ENCODE data around the gene TOP2B.

The TOP2B gene

GRCh38 chr3:25618028-25618427 lies 46.7 kb downstream of the TOP2B start:
- DNase-seq, result no peak

DNA sequence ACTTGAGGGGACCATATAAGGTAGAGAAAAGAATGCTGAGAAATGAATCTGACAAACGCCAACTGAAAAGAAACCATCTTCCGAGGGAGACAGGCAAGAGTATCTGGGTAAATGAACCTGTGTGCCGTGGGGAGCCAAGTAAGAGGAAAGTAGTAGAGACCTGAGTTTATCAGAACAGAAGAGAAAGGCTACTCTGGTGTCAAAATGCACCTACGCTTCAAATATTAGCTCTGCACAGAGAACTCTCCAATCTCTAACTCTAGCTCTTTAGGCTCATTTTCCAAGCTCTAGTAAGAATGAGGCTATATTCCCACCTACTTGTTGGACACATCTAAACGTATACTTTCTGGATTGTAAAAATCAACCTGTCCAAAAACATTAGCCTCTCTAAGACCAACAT lies 53.5 kb downstream of the TOP2B start:
- no peak for DNase-seq

- no peak for DNase-seq
Measured at GRCh38 chr3:25610779-25611178, 53.9 kb downstream of the TOP2B start.

DNA sequence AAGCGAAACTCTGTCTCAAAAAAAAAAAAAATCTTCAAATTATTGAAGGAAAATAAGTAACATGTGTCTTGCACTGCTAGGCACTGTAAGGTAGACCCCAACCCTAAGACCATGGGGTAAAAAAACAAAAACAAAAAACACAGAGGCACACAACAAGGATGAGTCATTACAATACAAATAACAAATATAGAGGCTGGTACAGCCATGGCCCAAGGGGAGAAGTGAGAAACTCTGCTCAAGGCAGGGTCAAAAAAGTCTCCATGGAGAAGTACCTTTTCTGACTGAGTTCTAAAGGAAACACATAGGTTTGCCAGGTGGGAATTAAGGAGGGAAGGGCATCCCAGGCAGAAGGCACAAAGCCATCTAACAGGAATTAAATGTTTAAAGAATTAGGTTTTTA lies 54.5 kb downstream of the TOP2B start:
- no peak for DNase-seq

- DNase-seq, result no peak
Measured at GRCh38 chr3:25604107-25604805, 60.5 kb downstream of the TOP2B start.

DNA sequence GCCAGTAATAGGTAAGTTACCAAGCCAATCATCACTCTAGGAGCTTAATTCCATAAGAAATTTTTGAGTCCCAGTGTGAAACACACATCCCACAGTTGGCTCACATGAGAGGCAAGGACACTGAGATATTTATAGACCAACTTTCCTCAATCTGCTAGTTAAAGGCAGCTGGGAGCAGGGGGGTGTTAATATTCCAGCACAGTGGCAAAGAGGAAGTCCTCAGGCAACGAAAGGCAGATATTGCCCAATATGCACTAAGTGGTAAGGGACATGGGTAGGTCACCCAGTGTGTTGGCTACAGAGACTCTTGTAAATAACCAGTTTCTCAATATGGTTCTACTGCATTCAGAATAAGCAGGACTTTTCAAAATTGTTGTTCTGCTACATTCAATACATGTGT lies 61.0 kb downstream of the TOP2B start:
- DNase-seq, result no peak

DNA sequence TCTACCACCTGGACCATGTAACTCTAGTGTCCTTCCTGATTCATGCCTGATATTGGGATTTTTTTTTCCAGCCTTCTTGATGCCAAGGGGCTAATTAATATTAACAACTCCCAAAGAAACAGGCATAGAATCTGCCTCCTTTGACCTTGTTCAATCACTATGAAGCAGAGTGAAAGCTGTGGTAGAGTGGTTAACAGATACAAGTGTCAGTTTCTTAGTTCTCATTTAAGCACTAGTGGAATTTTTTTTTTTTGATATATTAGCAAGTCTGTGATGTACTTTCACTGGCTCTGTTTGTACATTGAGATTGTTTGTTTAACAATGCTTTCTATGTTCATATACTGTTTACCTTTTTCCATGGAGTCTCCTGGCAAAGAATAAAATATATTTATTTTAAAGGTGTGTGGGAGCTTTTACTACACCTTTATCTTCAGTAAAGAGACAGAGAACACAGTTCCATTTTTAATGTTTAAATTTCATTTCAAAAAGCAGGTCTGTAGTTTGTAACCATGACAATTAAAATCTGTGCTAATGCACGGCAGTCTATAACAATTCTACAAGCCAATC lies 67.1 kb downstream of the TOP2B start:
- no peak for DNase-seq

- DNase-seq, result no peak
Measured at GRCh38 chr3:25594007-25594502, 70.7 kb downstream of the TOP2B start.

DNA sequence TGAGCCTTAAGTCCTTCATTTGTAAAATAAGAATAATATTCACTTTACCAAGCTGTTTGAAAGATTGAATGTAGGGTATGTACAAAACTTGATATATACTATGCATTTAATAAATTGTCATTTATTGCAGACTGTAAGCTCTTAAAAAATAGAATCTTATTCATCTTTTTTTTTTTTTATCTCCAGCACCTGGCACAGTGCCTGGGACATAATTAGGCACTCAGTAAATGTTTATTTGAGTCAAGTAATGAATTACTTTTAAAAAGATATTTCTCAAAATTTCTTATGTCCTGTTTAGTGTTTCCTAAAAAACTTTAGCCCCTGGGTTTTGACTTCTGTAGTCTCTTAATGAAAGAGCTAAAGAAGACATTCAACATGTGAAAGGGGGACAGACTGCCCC lies 71.7 kb downstream of the TOP2B start:
- no peak for DNase-seq

GRCh38 chr3:25592510-25592968 lies 72.2 kb downstream of the TOP2B start:
- DNase-seq, result no peak

DNA sequence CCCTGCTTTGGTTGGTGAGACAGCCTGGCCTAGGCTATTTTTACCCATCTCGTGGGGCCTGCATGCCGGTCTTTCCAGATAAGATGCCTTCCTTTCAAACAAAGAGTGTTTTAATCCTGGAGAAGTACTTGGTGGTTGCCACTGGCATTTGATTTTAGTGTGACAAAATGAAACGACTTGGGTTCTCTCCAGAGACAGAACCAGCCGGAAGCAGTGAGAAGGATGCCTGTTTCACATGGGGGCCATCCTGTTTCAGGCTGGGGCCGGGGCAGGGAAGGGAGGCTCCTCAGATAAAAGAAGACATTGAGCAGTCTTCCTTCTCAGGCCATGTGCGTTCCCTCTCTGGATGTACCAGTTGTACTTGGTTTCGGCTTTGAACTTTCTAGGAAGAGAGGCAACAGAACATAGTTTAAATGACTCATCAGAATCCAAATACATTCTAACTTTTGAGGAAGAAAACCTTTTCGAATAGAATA lies 74.9 kb downstream of the TOP2B start:
- no peak for DNase-seq

- DNase-seq, result no peak
Measured at GRCh38 chr3:25589104-25589782, 75.5 kb downstream of the TOP2B start.

GRCh38 chr3:25588441-25589103 lies 76.1 kb downstream of the TOP2B start:
- no peak for DNase-seq

GRCh38 chr3:25587975-25588374 lies 76.7 kb downstream of the TOP2B start:
- DNase-seq, result no peak

DNA sequence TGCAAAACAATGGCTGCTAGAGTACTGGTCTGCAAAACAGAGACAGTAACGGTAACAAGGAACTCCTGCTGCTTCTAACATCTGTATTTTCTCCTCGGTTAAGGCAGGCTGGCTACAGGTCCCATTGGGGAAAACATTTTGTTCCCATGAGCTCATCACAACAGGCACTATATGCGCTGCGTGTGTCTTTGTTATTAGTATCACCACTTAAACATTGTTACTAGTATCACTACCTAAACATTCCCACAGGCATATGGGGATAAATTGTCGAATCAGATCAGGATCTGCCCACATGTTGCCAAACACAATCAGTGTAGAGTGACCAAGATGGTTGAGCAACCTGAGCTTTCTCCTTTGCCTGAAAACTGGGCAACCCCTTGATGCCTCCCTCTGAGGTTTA lies 77.2 kb downstream of the TOP2B start:
- DNase-seq, result no peak

DNA sequence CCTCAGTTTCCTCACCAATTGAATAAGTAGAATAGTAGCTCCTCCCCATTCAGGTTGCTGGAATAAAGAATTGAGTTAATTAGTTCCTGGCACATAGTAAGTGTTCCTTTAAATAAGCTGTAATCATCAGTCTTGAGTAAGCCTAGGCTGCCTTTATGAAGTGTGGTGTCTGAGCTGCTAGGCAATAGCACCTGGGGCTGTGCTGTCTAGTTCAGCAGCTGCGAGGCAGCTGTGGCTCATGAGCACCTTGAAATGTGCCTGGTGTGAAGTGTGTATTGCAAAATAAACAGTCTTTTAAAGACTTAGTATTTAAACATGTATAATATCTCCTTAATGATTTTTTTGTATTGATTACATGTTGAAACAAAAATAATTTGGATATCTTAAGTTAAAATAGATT lies 77.6 kb downstream of the TOP2B start:
- no peak for DNase-seq

DNA sequence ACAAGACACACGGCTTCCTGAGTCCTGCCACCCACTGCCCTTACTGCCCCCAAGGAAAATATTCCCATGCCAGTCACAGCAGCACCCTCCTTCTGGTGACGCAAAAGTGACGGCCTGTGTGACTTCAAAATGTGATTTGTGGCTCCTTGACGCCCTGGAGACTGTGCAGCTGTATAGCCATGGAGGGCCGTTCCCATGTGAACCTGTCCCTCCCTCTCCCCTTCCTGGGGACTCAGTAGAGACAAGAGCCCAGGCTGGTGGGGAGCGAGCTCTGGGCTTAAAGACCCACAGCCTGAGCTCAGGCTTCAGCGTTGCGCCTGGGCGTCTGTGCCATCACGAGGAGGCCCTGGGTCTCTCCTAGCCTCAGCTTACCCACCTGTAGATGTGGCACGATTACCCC lies 78.2 kb downstream of the TOP2B start:
- no peak for DNase-seq

DNA sequence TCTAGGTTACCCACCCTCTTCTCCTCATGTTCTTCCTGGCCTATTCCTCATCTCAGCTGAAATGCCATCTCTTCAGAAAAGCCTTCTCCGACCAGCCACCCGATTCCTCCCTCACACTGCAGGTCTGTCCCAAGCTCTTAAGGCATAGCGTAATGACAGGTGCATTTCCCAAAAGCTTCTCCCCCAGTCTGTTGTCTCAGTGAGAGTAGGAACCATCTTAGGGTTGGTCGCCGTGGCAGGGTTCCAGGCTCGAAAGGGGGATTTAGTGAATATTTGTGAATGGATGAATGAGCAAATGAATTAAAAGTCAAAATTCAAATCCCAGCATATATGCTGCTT lies 78.6 kb downstream of the TOP2B start:
- DNase-seq, result no peak

DNA sequence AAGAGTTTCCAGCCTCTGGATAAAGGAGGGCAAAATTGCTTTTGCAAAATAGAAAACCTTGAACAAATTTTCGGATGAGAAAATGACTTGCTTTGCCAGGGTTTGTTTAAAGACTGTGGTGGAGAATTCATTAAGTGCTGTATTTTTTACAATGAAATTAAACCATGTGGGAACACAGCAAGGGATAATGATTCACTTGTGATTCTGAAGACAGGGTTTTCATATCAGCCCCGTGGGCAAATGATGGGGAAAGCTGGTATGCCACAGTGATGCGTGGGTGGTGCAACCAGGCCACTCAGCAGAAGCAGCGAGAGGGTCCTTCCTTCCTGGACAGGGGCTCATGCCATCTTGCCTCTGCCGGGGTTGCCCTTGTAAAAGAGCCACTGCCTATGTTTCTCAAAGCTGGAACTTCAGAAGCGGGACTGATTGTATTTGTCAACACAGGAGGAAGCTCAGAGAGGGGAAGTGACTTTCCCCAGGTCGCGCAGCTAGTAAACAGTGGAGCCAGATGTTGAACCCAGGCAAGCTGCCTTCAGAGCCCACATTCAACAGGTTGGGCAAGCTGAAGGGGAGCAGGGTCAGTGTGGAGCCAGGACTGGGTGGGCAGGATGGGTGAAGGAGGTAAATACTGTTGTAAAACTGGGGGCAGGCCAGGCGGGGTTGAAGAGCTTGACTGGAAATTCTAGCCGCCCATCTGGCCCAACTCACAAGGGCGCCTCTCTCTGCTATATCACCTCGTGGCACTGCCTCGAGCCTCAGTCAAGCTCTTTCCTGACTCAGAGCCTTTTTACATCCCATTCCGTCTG lies 79.1 kb downstream of the TOP2B start:
- DNase-seq, result no peak

- no peak for DNase-seq
Measured at GRCh38 chr3:25584011-25584789, 80.5 kb downstream of the TOP2B start.

GRCh38 chr3:25583343-25583742 lies 81.4 kb downstream of the TOP2B start:
- DNase-seq, result no peak

DNA sequence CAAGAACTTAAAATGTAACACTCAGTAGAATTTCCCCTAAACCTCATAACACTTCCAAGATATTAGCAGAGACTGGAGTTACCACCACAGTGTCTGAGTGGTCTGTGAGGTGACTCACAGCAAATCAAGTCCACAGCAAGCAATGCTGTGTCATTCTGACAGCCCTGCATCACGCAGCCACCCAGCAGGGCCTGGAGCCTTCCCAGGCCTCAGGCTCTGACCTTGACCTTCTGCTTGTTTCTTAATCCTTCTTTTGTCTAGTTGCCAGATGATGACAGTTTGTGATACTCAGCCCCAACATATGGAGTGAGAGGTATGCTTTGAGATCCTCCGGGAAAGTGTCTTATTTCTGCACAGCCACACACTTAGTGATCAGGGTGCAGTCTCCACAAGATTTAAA lies 82.5 kb downstream of the TOP2B start:
- DNase-seq, result no peak

Data from activated CD4-positive, alpha-beta T cell treated with anti-CD3 and anti-CD28 coated beads, Interleukin-2, amount 50 U/mL, for 1 hour (primary cell).